ENCODE measurements around the gene DGKG. TPM values are rescaled to one million over a fixed set of nuclear protein-coding genes. Genes with fewer than 3 reads are reported as not detected.

Gene DGKG
- total and polyA plus RNA-seq, 9 of the 15 experiments (the other 6 are each of a cell fraction or from before 2014, with no cell fraction given) = 0.01 to 0.36 (median 0.15) TPM

DNA sequence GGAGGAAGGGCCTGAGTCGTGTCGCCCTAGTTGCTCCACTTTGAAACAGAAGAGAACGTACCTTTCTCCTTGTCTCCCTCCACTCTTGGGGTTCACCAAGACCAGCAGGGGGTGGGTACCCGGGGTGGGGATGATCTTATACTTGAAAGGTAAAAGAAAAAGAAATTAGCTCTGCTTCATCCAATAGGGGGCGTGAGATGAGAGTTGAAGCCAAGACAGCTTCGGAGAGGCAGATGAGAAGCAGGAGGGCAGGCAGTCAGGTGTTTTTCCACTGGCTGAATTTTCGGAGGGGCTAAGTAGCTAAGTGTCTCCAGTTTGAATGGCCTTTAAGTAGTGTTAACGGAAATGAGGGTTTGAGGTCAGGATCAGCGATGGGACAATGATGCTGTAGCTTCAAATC, 100.4 kb downstream of the DGKG start:
- H3K79me2 ChIP-seq (ENCODE audit: control insufficient read depth, insufficient read depth, low read length) = no peaks in the 10 kb centered on the region
- 0 out of 2 replicates have a peak, but pooled peaks cover 5% of the 10 kb centered on the region for H4K20me1 ChIP-seq (replicated peaks; ENCODE audit: control insufficient read depth, insufficient read depth, low read length)
- ChIA-PET CTCF (ENCODE audit: low intra/inter-chr PET ratio) (interaction anchor here (0.6 to 1.1 kb wide), 3 partner anchors 278 to 903 kb away, joined by 3 to 7 read pairs (median 4); no protein-coding TSS in a partner anchor), POLR2A (interaction anchor here (0.6 to 1.3 kb wide), 3 partner anchors 11 to 306 kb away, joined by 3 to 6 read pairs (median 3); no protein-coding TSS in a partner anchor)
- BruUV-seq (replicated peaks) = no TSS peak
- H3K27ac ChIP-seq (ENCODE audit: extremely low read depth, low read depth, low read length) = no peak overlapping the region
- no peak overlapping the region for H3K4me3 ChIP-seq
- no peaks in the 10 kb centered on the region for H3K9me3 ChIP-seq (replicated peaks; ENCODE audit: control insufficient read depth, insufficient read depth, low read depth, low read length)
- H3K4me2 ChIP-seq (ENCODE audit: insufficient read depth, low read length) = no peak overlapping the region
- peak in 3 of 4 experiments; percentile 14 to 38 (median 29) for DNase-seq (ENCODE audit: extremely low read depth in 1 of 4, low spot score in 3 of 4)
- no peaks in the 10 kb centered on the region for H3K36me3 ChIP-seq (ENCODE audit: control insufficient read depth, insufficient read depth, low read length)
- peaks cover 32 to 58% of the 10 kb centered on the region in 2 experiments for H3K27me3 ChIP-seq (ENCODE audit: control insufficient read depth in 2 of 2, insufficient read depth in 2 of 2, low read length in 2 of 2)
- in situ Hi-C loops (cut with MboI) = no loop called here
- no peak overlapping the region for H3K9ac ChIP-seq (ENCODE audit: insufficient read depth in 1 of 2, low read depth in 2 of 2, low read length in 2 of 2)
- FAIRE-seq = no peak
- peaks cover 4% of the 10 kb centered on the region in 2 experiments; a peak in 2 of 5 replicates for H3K4me1 ChIP-seq (replicated peaks in 1 of 2; ENCODE audit: control insufficient read depth in 2 of 2, insufficient read depth in 2 of 2, low read length in 2 of 2)
- intact Hi-C loops (cut with micrococcal nuclease) = loop anchor here (2.0 kb wide), 1 partner anchor 279 kb away; no protein-coding TSS in a partner anchor
- peak; percentile 47 for ATAC-seq
- 3% methylated on average over 9 of the region's 9 CpGs for WGBS (ENCODE audit: insufficient coverage, low coverage, missing lambda C conversion rate)
- no peaks in the 10 kb centered on the region for H3K9me1 ChIP-seq (ENCODE audit: control insufficient read depth, insufficient read depth, low read length)
- H2AFZ ChIP-seq (ENCODE audit: low read depth, low read length) = no peak overlapping the region
- TF ChIP-seq NFXL1 (CRISPR knock-in tag; IDR thresholded peaks at IDR 0.05) = no peak
- peak in 1 of 2 experiments; percentile 24; a peak in 1 of 4 replicates for TF ChIP-seq RAD21 (CRISPR knock-in tag; conservative IDR thresholded peaks at IDR 0.05 in 1 of 2, IDR thresholded peaks at IDR 0.05 in 1 of 2)
- TF ChIP-seq KDM5B (IDR thresholded peaks at IDR 0.05; ENCODE audit: insufficient replicate concordance, low read depth, low read length) = no peak
- TF ChIP-seq, protein P1, sequence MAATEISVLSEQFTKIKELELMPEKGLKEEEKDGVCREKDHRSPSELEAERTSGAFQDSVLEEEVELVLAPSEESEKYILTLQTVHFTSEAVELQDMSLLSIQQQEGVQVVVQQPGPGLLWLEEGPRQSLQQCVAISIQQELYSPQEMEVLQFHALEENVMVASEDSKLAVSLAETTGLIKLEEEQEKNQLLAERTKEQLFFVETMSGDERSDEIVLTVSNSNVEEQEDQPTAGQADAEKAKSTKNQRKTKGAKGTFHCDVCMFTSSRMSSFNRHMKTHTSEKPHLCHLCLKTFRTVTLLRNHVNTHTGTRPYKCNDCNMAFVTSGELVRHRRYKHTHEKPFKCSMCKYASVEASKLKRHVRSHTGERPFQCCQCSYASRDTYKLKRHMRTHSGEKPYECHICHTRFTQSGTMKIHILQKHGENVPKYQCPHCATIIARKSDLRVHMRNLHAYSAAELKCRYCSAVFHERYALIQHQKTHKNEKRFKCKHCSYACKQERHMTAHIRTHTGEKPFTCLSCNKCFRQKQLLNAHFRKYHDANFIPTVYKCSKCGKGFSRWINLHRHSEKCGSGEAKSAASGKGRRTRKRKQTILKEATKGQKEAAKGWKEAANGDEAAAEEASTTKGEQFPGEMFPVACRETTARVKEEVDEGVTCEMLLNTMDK (IDR thresholded peaks at IDR 0.05; ENCODE audit: borderline replicate concordance, insufficient read depth, low read depth, low read length, poor library complexity, severe bottlenecking) = peak; percentile 20
- TF ChIP-seq, protein P2, sequence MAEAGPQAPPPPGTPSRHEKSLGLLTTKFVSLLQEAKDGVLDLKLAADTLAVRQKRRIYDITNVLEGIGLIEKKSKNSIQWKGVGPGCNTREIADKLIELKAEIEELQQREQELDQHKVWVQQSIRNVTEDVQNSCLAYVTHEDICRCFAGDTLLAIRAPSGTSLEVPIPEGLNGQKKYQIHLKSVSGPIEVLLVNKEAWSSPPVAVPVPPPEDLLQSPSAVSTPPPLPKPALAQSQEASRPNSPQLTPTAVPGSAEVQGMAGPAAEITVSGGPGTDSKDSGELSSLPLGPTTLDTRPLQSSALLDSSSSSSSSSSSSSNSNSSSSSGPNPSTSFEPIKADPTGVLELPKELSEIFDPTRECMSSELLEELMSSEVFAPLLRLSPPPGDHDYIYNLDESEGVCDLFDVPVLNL (CRISPR knock-in tag; IDR thresholded peaks at IDR 0.05; ENCODE audit: low read depth) = no peak
- no peak for TF ChIP-seq SRSF3 (IDR thresholded peaks at IDR 0.05; ENCODE audit: insufficient read depth, low read length)
- no peak for TF ChIP-seq ZNF274 (IDR thresholded peaks at IDR 0.05; ENCODE audit: borderline replicate concordance, low read depth, low read length)
- TF ChIP-seq, protein P3, sequence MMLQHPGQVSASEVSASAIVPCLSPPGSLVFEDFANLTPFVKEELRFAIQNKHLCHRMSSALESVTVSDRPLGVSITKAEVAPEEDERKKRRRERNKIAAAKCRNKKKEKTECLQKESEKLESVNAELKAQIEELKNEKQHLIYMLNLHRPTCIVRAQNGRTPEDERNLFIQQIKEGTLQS (IDR thresholded peaks at IDR 0.05) = no peak
- TF ChIP-seq, protein P3 (CRISPR knock-in tag; conservative IDR thresholded peaks at IDR 0.05) = no peak
- TF ChIP-seq FOXA3 (CRISPR knock-in tag; conservative IDR thresholded peaks at IDR 0.05 in 1 of 2, IDR thresholded peaks at IDR 0.05 in 1 of 2) = no peak
- TF ChIP-seq MCM2 (IDR thresholded peaks at IDR 0.05; ENCODE audit: low read depth) = no peak
- TF ChIP-seq RHOXF2B (CRISPR knock-in tag; conservative IDR thresholded peaks at IDR 0.05) = no peak
- TF ChIP-seq ZNF3 (CRISPR knock-in tag; IDR thresholded peaks at IDR 0.05) = no peak
- TF ChIP-seq, protein P4, sequence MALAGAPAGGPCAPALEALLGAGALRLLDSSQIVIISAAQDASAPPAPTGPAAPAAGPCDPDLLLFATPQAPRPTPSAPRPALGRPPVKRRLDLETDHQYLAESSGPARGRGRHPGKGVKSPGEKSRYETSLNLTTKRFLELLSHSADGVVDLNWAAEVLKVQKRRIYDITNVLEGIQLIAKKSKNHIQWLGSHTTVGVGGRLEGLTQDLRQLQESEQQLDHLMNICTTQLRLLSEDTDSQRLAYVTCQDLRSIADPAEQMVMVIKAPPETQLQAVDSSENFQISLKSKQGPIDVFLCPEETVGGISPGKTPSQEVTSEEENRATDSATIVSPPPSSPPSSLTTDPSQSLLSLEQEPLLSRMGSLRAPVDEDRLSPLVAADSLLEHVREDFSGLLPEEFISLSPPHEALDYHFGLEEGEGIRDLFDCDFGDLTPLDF (CRISPR knock-in tag; IDR thresholded peaks at IDR 0.05) = no peak
- no peak for TF ChIP-seq NRF1 (conservative IDR thresholded peaks at IDR 0.05 in 1 of 2, IDR thresholded peaks at IDR 0.05 in 1 of 2)
